Measurements from ENCODE around the gene WWOX.

DNA sequence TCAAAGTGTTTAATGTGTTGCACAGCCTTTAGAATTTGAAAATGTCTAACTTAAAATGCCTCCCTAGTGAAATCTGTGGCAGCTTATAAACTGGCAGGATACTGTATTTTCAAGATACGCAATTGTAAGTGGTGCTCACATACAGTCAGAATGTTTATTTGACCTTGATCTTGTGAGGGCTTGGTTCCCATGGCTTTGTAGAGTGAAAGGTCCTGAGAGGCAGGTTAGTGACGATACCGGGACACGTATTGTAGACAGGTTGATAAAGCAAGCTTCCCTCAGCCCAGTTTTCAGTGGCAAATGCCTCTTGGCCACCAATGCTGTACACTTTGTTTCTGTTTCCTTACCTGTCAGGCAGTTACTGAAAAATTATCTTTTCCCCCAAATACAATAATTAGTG, 1074.5 kb downstream of the WWOX start:
- no peak for TF ChIP-seq CTCF (IDR thresholded peaks at IDR 0.05)
- TF ChIP-seq POLR2A (IDR thresholded peaks at IDR 0.05): no peak
